ENCODE measurements around the gene FKBP1B.
"Not testable (repeated sequence)": the region's sequence is repeated elsewhere in the genome, so short reads cannot be mapped to it uniquely, and the experiment has no call there.

FKBP1B gene

GRCh38 chr2:24022324-24022974 lies 27.1 kb upstream of the FKBP1B start:
- DNase-seq (ENCODE audit: low read depth in 4 of 4, low spot score in 1 of 4), result no peak

GRCh38 chr2:24022975-24023575 lies 26.5 kb upstream of the FKBP1B start:
- no peak for DNase-seq (ENCODE audit: low read depth in 4 of 4, low spot score in 1 of 4)

GRCh38 chr2:24024018-24024417 lies 25.5 kb upstream of the FKBP1B start:
- no peak for DNase-seq (ENCODE audit: low read depth in 4 of 4, low spot score in 1 of 4)

GRCh38 chr2:24024996-24025663 lies 24.4 kb upstream of the FKBP1B start:
- no peak for DNase-seq (ENCODE audit: low read depth in 4 of 4, low spot score in 1 of 4)

GRCh38 chr2:24026233-24026632 lies 23.3 kb upstream of the FKBP1B start:
- DNase-seq (ENCODE audit: low read depth in 4 of 4, low spot score in 1 of 4), result no peak

- no peak for DNase-seq (ENCODE audit: low read depth in 4 of 4, low spot score in 1 of 4)
Observed at GRCh38 chr2:24038786-24039499, 10.6 kb upstream of the FKBP1B start.

GRCh38 chr2:24040511-24040910 lies 9.0 kb upstream of the FKBP1B start:
- DNase-seq (ENCODE audit: low read depth in 4 of 4, low spot score in 1 of 4), result no peak

- not testable (repeated sequence) for DNase-seq (ENCODE audit: low read depth in 4 of 4, low spot score in 1 of 4)
Observed at GRCh38 chr2:24043133-24043532, 6.4 kb upstream of the FKBP1B start.

GRCh38 chr2:24045511-24046508 lies 3.7 kb upstream of the FKBP1B start:
- no peak for DNase-seq (ENCODE audit: low read depth in 4 of 4, low spot score in 1 of 4)

- DNase-seq (ENCODE audit: low read depth in 4 of 4, low spot score in 1 of 4), result no peak
Observed at GRCh38 chr2:24046599-24046929, 3.0 kb upstream of the FKBP1B start.

GRCh38 chr2:24046930-24047702 lies 2.4 kb upstream of the FKBP1B start, which contains the start of gene WDCP:
Gene WDCP (minus strand): TSS chr2:24047391. CDS start chr2:24039494, 7,897 bp downstream.
- peak; percentile 72 to 91 (median 80) for DNase-seq (ENCODE audit: low read depth in 4 of 4, low spot score in 1 of 4)

- no peak for DNase-seq (ENCODE audit: low read depth in 4 of 4, low spot score in 1 of 4)
Observed at GRCh38 chr2:24047703-24048033, 1.9 kb upstream of the FKBP1B start.

GRCh38 chr2:24048769-24049484 lies 614 bp upstream of the FKBP1B start:
- no peak for DNase-seq (ENCODE audit: low read depth in 4 of 4, low spot score in 1 of 4)

- no peak for DNase-seq (ENCODE audit: low read depth in 4 of 4, low spot score in 1 of 4)
Observed at GRCh38 chr2:24050041-24050979, 769 bp downstream of the FKBP1B start.

- DNase-seq (ENCODE audit: low read depth in 4 of 4, low spot score in 1 of 4), result no peak
Observed at GRCh38 chr2:24051833-24052232, 2.3 kb downstream of the FKBP1B start.

GRCh38 chr2:24052951-24053350 lies 3.4 kb downstream of the FKBP1B start:
- no peak for DNase-seq (ENCODE audit: low read depth in 4 of 4, low spot score in 1 of 4)

GRCh38 chr2:24054366-24055010 lies 4.9 kb downstream of the FKBP1B start:
- DNase-seq (ENCODE audit: low read depth in 4 of 4, low spot score in 1 of 4), result no peak

- no peak for DNase-seq (ENCODE audit: low read depth in 4 of 4, low spot score in 1 of 4)
Observed at GRCh38 chr2:24055750-24056149, 6.2 kb downstream of the FKBP1B start.
